Omental fat pad (tissue), 4 donors: ENCODE results near the gene GPR84. TPM values are rescaled to one million over a fixed set of nuclear protein-coding genes. Genes with fewer than 3 reads are reported as not detected.

Experiments
- ATAC-seq: fragments of 150-250 bp; one replicate; pipeline ENCODE4 v1.9.1; 2016; ENCODE audit warnings: mild to moderate bottlenecking, moderate library complexity; ENCODE audit not compliant: low FRiP score
- DNase-seq: peaks from one replicate; pipeline ENCODE4 v3.0.0-alpha.2; 2019; ENCODE audit warnings: low spot score
- total RNA-seq, 4 donors: library from RNA; depleted of rRNA; stranded (reverse); fragments of >200 nt; gene quantifications; one replicate each; pipeline ENCODE4 v1.1.0, GENCODE V29; 2016
- TF ChIP-seq, protein P1 (sequence below), 3 donors: fragments of 450-650 bp; IDR thresholded peaks; one replicate each; pipeline ENCODE4 v1.5.1; 2016 to 2017; ENCODE audit warnings: antibody characterized with exemption in 3 of 3, mild to moderate bottlenecking in 3 of 3, moderate library complexity in 2 of 3

The GPR84 gene
- total RNA-seq, 4 donors from 2014 or later: 1.0 to 3.5 (median 2.9) TPM; not detected in 1

DNA sequence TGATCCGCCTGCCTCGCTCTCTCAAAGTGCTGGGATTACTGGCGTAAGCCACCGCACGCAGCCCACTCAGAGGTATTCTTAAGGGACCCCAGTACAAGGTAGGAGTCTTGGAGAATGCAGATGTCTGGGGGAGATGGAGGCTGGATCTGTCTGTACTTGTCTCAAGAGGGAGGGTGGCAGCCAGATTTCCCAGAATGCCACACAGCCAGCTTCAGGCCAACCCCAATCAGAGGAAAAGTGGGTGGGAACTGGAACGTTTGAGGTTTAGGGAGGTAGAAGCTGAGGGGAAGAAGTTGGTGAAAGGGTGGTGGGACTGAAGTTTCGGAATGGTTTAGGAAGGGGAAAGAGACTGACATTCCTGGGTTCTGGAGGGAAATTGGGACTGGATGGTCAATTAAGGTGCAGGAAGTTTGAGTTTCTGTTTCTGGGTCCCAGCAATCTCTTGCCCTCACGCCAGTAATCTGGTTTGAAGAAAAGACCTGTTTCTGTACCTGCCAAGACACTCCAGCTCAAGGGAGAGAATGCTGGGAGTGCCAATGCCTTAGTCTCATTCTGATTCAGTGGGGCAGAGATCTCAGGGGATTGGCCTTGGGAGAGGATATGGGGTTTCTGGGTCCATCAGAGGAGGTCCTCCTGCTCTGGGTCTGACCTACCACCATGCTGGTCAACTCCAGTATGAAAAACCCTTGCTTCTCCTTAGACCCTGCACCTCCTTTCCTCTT lies 28.4 kb upstream of the GPR84 start:
- TF ChIP-seq, protein P1, sequence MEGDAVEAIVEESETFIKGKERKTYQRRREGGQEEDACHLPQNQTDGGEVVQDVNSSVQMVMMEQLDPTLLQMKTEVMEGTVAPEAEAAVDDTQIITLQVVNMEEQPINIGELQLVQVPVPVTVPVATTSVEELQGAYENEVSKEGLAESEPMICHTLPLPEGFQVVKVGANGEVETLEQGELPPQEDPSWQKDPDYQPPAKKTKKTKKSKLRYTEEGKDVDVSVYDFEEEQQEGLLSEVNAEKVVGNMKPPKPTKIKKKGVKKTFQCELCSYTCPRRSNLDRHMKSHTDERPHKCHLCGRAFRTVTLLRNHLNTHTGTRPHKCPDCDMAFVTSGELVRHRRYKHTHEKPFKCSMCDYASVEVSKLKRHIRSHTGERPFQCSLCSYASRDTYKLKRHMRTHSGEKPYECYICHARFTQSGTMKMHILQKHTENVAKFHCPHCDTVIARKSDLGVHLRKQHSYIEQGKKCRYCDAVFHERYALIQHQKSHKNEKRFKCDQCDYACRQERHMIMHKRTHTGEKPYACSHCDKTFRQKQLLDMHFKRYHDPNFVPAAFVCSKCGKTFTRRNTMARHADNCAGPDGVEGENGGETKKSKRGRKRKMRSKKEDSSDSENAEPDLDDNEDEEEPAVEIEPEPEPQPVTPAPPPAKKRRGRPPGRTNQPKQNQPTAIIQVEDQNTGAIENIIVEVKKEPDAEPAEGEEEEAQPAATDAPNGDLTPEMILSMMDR (IDR thresholded peaks at IDR 0.05): no peak
- DNase-seq (no peak), ATAC-seq (no peak)

DNA sequence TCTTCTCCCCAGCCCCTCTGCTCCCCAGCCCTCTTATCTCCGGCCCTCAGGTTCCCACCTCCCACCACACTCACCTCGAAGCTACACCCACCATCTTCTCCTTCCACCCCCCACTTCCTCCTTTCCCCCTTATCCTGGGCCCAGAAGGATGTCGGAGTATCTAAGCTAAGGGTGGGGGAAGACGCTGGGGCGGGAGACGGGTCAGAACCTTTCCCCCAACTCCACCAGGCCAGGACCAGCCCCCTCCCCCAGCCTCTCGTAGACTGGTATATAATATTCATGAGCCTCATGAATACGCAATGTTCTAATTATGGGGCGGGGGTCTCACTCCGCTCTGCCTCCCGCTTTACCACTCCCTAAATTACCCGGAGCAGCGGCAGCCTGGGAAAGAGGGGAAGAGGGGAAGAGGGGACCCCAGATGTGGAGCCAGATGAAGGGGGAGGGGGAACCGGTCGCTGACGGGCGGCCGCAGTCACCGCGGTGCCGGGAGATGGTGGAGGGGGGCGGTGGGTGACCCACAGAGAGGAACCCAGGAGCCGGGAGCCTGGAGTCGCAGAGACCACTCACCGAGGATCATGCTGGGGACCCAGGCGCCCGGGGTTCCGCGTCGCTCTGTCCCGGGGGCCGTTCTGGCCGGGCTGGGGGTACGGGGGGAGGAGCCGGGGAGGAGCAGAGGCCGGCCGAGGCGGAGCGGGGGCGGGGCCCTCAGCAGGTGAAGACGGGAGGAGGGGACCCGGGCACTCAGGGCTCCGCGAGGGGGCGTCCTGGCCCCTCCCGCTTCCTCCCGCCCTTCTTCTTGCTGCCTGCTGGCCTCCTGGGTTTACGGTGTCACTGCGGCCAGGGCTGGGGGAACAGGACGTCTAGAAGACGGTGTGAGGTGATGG lies 26.6 kb upstream of the GPR84 start:
- TF ChIP-seq, protein P1 (IDR thresholded peaks at IDR 0.05): no peak
- DNase-seq (no peak), ATAC-seq (peak; percentile 24)

DNA sequence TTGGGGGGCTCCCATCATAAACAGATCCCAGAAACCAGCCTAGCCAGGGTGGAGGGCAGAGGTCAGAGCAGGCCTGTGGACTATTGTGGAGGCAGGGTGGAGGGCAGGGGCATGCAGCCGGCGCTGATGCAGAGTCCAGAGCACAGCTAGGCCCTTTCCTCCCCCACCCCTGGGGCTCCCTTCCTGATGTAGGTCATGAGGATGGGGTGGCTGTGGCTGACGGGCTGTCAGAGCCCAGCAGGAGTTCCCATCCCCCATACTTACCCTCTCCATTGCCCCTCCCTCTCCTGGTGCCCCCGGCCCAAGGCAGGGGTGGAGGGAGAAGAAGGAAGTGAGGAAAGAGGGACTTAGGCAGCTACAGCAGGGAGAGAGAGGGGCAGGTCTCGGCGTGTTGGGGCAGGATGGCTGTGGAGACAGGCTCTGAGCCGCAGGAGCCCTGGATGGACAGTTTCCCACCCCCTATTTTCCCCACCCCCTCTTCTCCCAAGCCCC lies 25.9 kb upstream of the GPR84 start:
- TF ChIP-seq, protein P1 (IDR thresholded peaks at IDR 0.05): no peak
- no peak for ATAC-seq
- DNase-seq: no peak

DNA sequence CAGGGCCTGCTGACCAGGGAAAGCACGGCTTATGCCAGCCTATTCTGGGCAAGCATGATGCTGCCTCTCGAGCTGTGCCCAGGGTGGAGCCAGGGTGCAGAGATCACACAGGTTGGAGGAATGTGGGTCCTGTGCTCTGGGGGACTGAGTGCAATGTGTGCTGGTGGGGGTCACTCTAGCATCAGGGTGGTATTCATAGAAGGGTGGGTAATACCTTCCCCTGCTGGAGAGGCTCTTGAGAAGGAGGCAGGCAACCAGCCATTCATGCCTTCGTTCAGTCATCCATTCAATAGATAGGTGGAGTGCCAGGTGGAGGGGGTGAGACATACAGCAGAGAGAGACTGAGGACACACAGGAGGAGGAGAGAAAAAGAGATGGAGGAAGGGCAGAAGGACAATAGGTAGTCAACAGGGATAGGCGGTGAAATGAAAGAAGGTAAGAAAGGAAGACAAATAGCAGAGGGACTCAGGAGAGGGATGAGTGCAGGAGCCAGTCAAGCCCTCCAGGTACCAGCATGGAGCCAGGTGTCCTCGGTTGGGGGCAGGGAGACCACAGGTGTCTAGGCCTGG lies 25.4 kb upstream of the GPR84 start:
- TF ChIP-seq, protein P1 (IDR thresholded peaks at IDR 0.05): no peak
- DNase-seq (no peak), ATAC-seq (no peak)

DNA sequence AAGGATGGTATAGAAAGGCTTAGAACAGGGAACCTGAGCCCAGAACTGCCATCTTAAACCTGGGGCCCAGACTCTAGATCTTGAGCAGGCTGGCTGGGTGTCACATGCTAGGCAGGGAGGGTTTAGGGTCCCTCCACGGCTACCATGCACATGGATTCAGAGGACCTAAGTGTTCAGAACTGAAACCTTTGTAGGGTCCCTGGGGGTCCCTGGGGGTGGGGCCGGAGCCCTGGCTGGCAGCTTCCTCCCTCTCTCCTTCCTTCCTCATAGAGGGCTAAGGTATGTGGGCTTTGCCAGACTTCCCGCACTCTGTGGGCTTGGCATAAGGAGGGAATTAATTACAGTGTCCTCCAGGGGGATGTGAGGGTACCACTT lies 24.8 kb upstream of the GPR84 start:
- DNase-seq (no peak), ATAC-seq (no peak)
- TF ChIP-seq, protein P1 (IDR thresholded peaks at IDR 0.05): no peak

DNA sequence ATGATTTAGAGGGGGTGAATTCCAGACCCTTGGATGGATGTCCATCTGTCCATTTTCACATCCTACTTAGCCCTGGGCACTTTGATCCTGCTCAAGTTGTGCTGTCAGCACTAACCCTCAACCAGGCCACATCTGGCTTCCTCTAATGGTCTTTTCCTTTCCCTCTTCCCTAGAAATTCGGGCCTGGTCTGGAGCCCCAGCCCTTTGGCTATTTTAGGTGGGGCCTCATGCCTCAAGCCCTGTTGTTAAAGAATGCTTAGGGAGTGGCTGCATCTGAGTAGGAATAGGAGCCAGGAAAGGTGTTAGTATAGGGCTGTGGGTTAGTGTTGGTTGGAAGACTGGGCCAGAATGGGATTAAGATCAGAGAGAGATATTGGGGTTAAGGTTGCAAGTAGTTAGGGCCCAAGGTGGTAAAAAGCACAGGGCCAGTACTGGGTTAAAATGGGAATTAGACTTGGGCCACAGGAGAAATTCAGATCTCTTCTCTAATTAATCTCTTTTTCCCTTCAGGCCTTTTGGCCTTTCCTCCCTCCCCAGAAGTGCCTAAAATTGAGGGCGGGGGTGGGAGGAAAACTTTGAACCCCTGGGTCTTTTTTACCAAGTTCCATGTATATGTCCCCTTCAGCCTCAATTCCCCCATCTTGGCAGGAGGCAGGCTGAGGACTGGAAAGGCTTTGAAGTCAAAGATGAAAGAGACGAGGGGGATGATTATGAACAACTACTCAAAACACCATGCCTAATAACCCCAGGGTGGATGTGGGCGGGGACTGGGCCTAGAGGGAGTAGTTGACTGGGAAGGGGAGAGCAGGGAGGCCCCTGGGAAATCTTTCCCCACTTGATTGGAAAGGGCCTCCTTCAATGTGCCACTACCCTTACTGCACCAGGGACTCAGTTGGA lies 24.2 kb upstream of the GPR84 start:
- TF ChIP-seq, protein P1 (IDR thresholded peaks at IDR 0.05): no peak
- ATAC-seq: no peak
- DNase-seq: no peak
